Measurements from ENCODE around the gene FBXL14.

DNA sequence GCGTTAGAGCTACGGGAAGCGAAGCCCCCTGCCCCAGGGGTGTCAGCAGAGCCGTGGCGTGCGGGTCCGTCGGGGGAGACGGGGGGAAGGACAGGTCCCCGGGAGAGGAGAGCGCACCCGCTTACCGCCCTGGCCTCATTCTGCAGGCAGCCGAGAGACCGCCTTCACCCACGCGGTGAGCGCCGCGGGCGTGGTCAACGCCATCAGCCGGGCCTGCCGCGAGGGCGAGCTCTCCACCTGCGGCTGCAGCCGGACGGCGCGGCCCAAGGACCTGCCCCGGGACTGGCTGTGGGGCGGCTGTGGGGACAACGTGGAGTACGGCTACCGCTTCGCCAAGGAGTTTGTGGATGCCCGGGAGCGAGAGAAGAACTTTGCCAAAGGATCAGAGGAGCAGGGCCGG is 45.2 kb upstream of the FBXL14 start:
- TF ChIP-seq, protein P1, sequence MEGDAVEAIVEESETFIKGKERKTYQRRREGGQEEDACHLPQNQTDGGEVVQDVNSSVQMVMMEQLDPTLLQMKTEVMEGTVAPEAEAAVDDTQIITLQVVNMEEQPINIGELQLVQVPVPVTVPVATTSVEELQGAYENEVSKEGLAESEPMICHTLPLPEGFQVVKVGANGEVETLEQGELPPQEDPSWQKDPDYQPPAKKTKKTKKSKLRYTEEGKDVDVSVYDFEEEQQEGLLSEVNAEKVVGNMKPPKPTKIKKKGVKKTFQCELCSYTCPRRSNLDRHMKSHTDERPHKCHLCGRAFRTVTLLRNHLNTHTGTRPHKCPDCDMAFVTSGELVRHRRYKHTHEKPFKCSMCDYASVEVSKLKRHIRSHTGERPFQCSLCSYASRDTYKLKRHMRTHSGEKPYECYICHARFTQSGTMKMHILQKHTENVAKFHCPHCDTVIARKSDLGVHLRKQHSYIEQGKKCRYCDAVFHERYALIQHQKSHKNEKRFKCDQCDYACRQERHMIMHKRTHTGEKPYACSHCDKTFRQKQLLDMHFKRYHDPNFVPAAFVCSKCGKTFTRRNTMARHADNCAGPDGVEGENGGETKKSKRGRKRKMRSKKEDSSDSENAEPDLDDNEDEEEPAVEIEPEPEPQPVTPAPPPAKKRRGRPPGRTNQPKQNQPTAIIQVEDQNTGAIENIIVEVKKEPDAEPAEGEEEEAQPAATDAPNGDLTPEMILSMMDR (IDR thresholded peaks at IDR 0.05), result no peak
- TF ChIP-seq POLR2A (IDR thresholded peaks at IDR 0.05) (no peak), POLR2AphosphoS5 (IDR thresholded peaks at IDR 0.05) (no peak)

All from breast epithelium (tissue), 3 donors.